Measurements from ENCODE around the gene EGFR.

EGFR gene

GRCh38 chr7:55124989-55125875 lies 106.4 kb downstream of the EGFR start:
- ATAC-seq (ENCODE audit: insufficient read depth, low read depth) (no peak), DNase-seq (no peak)
- Histone ChIP-seq H3K4me3 (ENCODE audit: low read depth in 1 of 2, low read length in 2 of 2) (no peak overlapping the region), H3K27me3 (ENCODE audit: insufficient read depth, low read length, poor library complexity) (no peaks in the 10 kb centered on the region), H3K4me1 (ENCODE audit: insufficient read depth, low read length) (no peaks in the 10 kb centered on the region), H3K9ac (ENCODE audit: low read depth, low read length) (no peak overlapping the region), H3K9me3 (ENCODE audit: insufficient read depth, low read length, severe bottlenecking) (no peaks in the 10 kb centered on the region), H2AFZ (ENCODE audit: low read depth, low read length) (no peak overlapping the region), H3K79me2 (ENCODE audit: insufficient read depth, low read length) (no peaks in the 10 kb centered on the region), H3K27ac (ENCODE audit: low read length) (no peak overlapping the region), H3K4me2 (ENCODE audit: insufficient read depth, low read length) (no peak overlapping the region), H3K36me3 (ENCODE audit: insufficient read depth, low read length) (no peaks in the 10 kb centered on the region), H4K20me1 (ENCODE audit: insufficient read depth, low read length) (no peaks in the 10 kb centered on the region)
- TF ChIP-seq EZH2 (IDR thresholded peaks at IDR 0.05; ENCODE audit: borderline replicate concordance, low read depth, low read length, severe bottlenecking): no peak
- no peak for TF ChIP-seq CTCF (IDR thresholded peaks at IDR 0.05; ENCODE audit: borderline replicate concordance, extremely low read depth, low read length, poor library complexity, severe bottlenecking)

GRCh38 chr7:55127135-55127551 lies 108.3 kb downstream of the EGFR start:
- H3K27me3 ChIP-seq (ENCODE audit: insufficient read depth, low read length, poor library complexity): no peaks in the 10 kb centered on the region
- TF ChIP-seq CTCF (IDR thresholded peaks at IDR 0.05; ENCODE audit: borderline replicate concordance, extremely low read depth, low read length, poor library complexity, severe bottlenecking): no peak
- no peak for TF ChIP-seq EZH2 (IDR thresholded peaks at IDR 0.05; ENCODE audit: borderline replicate concordance, low read depth, low read length, severe bottlenecking)
- H3K36me3 ChIP-seq (ENCODE audit: insufficient read depth, low read length): no peaks in the 10 kb centered on the region
- no peaks in the 10 kb centered on the region for H3K9me3 ChIP-seq (ENCODE audit: insufficient read depth, low read length, severe bottlenecking)
- H3K27ac ChIP-seq (ENCODE audit: low read length): no peak overlapping the region
- H3K79me2 ChIP-seq (ENCODE audit: insufficient read depth, low read length): no peaks in the 10 kb centered on the region
- DNase-seq (no peak), ATAC-seq (ENCODE audit: insufficient read depth, low read depth) (no peak)
- no peak overlapping the region for H3K4me3 ChIP-seq (ENCODE audit: low read depth in 1 of 2, low read length in 2 of 2)
- no peaks in the 10 kb centered on the region for H3K4me1 ChIP-seq (ENCODE audit: insufficient read depth, low read length)
- H3K4me2 ChIP-seq (ENCODE audit: insufficient read depth, low read length): no peak overlapping the region
- H3K9ac ChIP-seq (ENCODE audit: low read depth, low read length): no peak overlapping the region
- H4K20me1 ChIP-seq (ENCODE audit: insufficient read depth, low read length): no peaks in the 10 kb centered on the region
- H2AFZ ChIP-seq (ENCODE audit: low read depth, low read length): no peak overlapping the region

GRCh38 chr7:55127622-55128081 lies 108.8 kb downstream of the EGFR start:
- no peak for ATAC-seq (ENCODE audit: insufficient read depth, low read depth)
- no peak for DNase-seq
- Histone ChIP-seq H3K4me1 (ENCODE audit: insufficient read depth, low read length) (no peaks in the 10 kb centered on the region), H3K27me3 (ENCODE audit: insufficient read depth, low read length, poor library complexity) (no peaks in the 10 kb centered on the region), H3K9me3 (ENCODE audit: insufficient read depth, low read length, severe bottlenecking) (no peaks in the 10 kb centered on the region), H4K20me1 (ENCODE audit: insufficient read depth, low read length) (no peaks in the 10 kb centered on the region), H3K79me2 (ENCODE audit: insufficient read depth, low read length) (no peaks in the 10 kb centered on the region), H3K4me3 (ENCODE audit: low read depth in 1 of 2, low read length in 2 of 2) (no peak overlapping the region), H3K36me3 (ENCODE audit: insufficient read depth, low read length) (no peaks in the 10 kb centered on the region), H3K4me2 (ENCODE audit: insufficient read depth, low read length) (no peak overlapping the region), H3K9ac (ENCODE audit: low read depth, low read length) (no peak overlapping the region), H2AFZ (ENCODE audit: low read depth, low read length) (no peak overlapping the region), H3K27ac (ENCODE audit: low read length) (no peak overlapping the region)
- no peak for TF ChIP-seq EZH2 (IDR thresholded peaks at IDR 0.05; ENCODE audit: borderline replicate concordance, low read depth, low read length, severe bottlenecking)
- no peak for TF ChIP-seq CTCF (IDR thresholded peaks at IDR 0.05; ENCODE audit: borderline replicate concordance, extremely low read depth, low read length, poor library complexity, severe bottlenecking)
